ENCODE measurements around the gene NFAM1. TPM values are rescaled to one million over a fixed set of nuclear protein-coding genes. Genes with fewer than 3 reads are reported as not detected.

NFAM1 gene
- total and polyA plus RNA-seq, 2 of the 13 experiments (the other 11 are each of a cell fraction or from before 2014, with no cell fraction given), result 0.03 TPM; not detected in 1

DNA sequence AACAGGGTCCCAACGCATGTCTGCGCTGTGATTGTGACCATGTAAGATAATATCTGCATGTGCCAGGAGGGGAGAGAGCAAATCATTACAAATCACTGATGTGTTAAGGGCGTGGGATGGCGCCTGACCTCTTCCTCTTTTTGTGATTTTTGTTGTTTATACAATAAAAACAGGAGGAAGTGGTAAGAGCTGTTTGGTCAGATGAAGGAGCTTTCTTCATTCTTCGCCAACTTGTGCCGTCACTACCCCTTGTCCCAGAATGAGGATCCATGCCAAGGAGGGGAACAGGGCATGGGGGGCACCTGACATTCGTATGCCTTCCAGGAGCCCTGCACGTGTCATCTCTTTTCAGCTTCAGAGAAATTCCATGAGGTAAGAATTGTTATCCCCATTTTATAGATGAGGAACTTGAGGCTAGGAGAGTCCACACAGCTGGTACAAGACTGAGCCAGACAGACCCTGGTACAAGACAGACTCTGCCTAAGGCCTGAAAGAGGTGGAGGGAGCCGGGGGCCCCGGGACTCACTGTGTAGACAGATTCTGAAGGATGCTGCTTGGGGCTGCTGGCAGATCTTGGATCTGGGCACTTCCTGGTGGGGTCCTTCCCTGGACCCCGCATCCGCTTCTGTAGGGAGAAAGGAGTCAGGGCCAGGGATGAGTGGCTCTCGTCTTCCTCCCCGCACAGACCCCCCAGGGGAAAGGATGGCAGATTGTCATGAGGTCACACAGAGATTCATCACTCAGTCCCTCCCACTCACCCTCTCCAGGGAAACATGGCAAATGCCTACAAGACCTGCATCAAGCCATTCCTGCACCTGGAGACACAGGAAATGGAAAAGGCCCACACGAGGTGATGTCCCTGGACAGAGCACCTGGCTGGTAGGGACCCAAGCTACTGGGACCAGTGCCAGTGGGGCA lies 34.6 kb downstream of the NFAM1 start:
- DNase-seq (ENCODE audit: low spot score) (no peak), FAIRE-seq (no peak), ATAC-seq (no peak)
- no peak overlapping the region for H3K9ac ChIP-seq (ENCODE audit: insufficient read depth, low read depth, low read length)
- no peak overlapping the region for H3K27ac ChIP-seq (ENCODE audit: extremely low read length, insufficient read depth, low read length)
- no peak overlapping the region for H2AFZ ChIP-seq (ENCODE audit: low read length)
- ChIA-PET CTCF (ENCODE audit: low intra/inter-chr PET ratio, low total read pairs) (no interaction called here), POLR2A (no interaction called here)
- H3K36me3 ChIP-seq (replicated peaks in 1 of 2; ENCODE audit: control insufficient read depth in 1 of 2, insufficient read depth in 2 of 2, low read length in 2 of 2), result no peaks in the 10 kb centered on the region
- no peak overlapping the region for H3K4me3 ChIP-seq (replicated peaks in 1 of 3; ENCODE audit: insufficient read depth in 1 of 3, low read depth in 2 of 3, low read length in 3 of 3)
- H3K4me2 ChIP-seq (ENCODE audit: low read depth, low read length), result no peak overlapping the region
- H3K79me2 ChIP-seq (ENCODE audit: insufficient read depth, low read length), result no peaks in the 10 kb centered on the region
- intact Hi-C loops (cut with micrococcal nuclease; ENCODE audit: unreplicated experiment), result no loop called here
- no peaks in the 10 kb centered on the region for H3K9me3 ChIP-seq (ENCODE audit: low read length)
- BruUV-seq (replicated peaks), result no TSS peak
- in situ Hi-C loops (cut with HindIII; ENCODE audit: extremely low pct_ligation_motif_present, low pct_unique_long_range_greater_than_20kb), result no loop called here
- no peaks in the 10 kb centered on the region for H4K20me1 ChIP-seq (ENCODE audit: insufficient read depth, low read length)
- peaks cover 0 to 11% of the 10 kb centered on the region in 2 experiments; a peak in 3 of 5 replicates for H3K27me3 ChIP-seq (ENCODE audit: control insufficient read depth in 1 of 2, insufficient read depth in 2 of 2, low read length in 2 of 2)
- 50% methylated on average over 12 of the region's 15 CpGs for WGBS (ENCODE audit: low lambda C conversion rate)
- H3K4me1 ChIP-seq (ENCODE audit: insufficient read depth, low read length), result no peaks in the 10 kb centered on the region
- no peak for TF ChIP-seq ZNF460 (CRISPR knock-in tag; IDR thresholded peaks at IDR 0.05; ENCODE audit: borderline replicate concordance)
- TF ChIP-seq NFYB (CRISPR knock-in tag; IDR thresholded peaks at IDR 0.05), result no peak
- no peak for TF ChIP-seq ZNF768 (CRISPR knock-in tag; IDR thresholded peaks at IDR 0.05)
- no peak for TF ChIP-seq ZNF550 (CRISPR knock-in tag; IDR thresholded peaks at IDR 0.05; ENCODE audit: borderline replicate concordance)
- no peak for TF ChIP-seq KAT7 (CRISPR knock-in tag; IDR thresholded peaks at IDR 0.05; ENCODE audit: borderline replicate concordance)
- TF ChIP-seq PITX1 (CRISPR knock-in tag; IDR thresholded peaks at IDR 0.05), result no peak
- TF ChIP-seq, protein P1, sequence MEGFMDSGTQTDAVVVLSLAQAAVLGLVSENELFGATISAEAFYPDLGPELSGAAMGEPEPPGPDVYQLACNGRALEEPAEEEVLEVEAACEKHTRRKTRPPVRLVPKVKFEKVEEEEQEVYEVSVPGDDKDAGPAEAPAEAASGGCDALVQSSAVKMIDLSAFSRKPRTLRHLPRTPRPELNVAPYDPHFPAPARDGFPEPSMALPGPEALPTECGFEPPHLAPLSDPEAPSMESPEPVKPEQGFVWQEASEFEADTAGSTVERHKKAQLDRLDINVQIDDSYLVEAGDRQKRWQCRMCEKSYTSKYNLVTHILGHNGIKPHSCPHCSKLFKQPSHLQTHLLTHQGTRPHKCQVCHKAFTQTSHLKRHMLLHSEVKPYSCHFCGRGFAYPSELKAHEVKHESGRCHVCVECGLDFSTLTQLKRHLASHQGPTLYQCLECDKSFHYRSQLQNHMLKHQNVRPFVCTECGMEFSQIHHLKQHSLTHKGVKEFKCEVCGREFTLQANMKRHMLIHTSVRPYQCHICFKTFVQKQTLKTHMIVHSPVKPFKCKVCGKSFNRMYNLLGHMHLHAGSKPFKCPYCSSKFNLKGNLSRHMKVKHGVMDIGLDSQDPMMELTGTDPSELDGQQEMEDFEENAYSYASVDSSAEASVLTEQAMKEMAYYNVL (CRISPR knock-in tag; IDR thresholded peaks at IDR 0.05; ENCODE audit: borderline replicate concordance), result no peak
- TF ChIP-seq MTA3 (CRISPR knock-in tag; IDR thresholded peaks at IDR 0.05), result no peak
- no peak for TF ChIP-seq ZNF558 (CRISPR knock-in tag; IDR thresholded peaks at IDR 0.05; ENCODE audit: borderline replicate concordance)
- TF ChIP-seq, protein P2, sequence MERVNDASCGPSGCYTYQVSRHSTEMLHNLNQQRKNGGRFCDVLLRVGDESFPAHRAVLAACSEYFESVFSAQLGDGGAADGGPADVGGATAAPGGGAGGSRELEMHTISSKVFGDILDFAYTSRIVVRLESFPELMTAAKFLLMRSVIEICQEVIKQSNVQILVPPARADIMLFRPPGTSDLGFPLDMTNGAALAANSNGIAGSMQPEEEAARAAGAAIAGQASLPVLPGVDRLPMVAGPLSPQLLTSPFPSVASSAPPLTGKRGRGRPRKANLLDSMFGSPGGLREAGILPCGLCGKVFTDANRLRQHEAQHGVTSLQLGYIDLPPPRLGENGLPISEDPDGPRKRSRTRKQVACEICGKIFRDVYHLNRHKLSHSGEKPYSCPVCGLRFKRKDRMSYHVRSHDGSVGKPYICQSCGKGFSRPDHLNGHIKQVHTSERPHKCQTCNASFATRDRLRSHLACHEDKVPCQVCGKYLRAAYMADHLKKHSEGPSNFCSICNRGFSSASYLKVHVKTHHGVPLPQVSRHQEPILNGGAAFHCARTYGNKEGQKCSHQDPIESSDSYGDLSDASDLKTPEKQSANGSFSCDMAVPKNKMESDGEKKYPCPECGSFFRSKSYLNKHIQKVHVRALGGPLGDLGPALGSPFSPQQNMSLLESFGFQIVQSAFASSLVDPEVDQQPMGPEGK (CRISPR knock-in tag; IDR thresholded peaks at IDR 0.05), result no peak
- no peak for TF ChIP-seq ZNF333 (CRISPR knock-in tag; IDR thresholded peaks at IDR 0.05; ENCODE audit: borderline replicate concordance)
- TF ChIP-seq PBX2 (CRISPR knock-in tag; IDR thresholded peaks at IDR 0.05), result no peak
- TF ChIP-seq CENPX (CRISPR knock-in tag; IDR thresholded peaks at IDR 0.05), result no peak
- TF ChIP-seq CBFB (CRISPR knock-in tag; IDR thresholded peaks at IDR 0.05), result no peak
- no peak for TF ChIP-seq TARDBP (CRISPR knock-in tag; IDR thresholded peaks at IDR 0.05)
- TF ChIP-seq ZBTB2 (CRISPR knock-in tag; IDR thresholded peaks at IDR 0.05; ENCODE audit: low read depth), result no peak
- TF ChIP-seq ZNF225 (CRISPR knock-in tag; IDR thresholded peaks at IDR 0.05), result no peak
- no peak for TF ChIP-seq ZNF260 (CRISPR knock-in tag; IDR thresholded peaks at IDR 0.05; ENCODE audit: borderline replicate concordance, low read depth)
